ENCODE results near the gene RNF41.
"Not testable (repeated sequence)": the region's sequence is repeated elsewhere in the genome, so short reads cannot be mapped to it uniquely, and the experiment has no call there.

RNF41 gene

GRCh38 chr12:56206452-56207166, 15.1 kb downstream of the RNF41 start:
- DNase-seq, result peak; percentile 38

GRCh38 chr12:56205445-56205844, 16.3 kb downstream of the RNF41 start:
- DNase-seq, result no peak

- DNase-seq, result no peak
Observed at GRCh38 chr12:56204275-56204674, 17.4 kb downstream of the RNF41 start.

DNA sequence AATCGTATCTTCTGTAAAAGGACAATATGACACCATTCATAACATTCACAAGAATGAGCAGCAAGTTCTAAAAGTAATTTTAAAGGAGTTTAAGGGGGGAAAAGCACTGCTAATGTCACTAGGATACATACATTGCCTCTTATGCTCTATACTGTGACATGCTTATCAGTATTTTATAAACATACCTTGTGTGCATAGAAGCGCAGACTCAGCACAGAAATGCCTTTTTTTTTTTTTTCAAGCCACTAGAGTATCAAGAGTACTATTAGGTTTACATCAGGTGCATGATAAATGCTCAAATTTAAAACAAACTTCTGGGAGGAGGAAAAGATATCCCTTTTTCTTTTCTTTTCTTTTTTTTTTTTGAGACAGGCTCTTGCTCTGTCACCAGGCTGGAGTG, 18.9 kb downstream of the RNF41 start:
- DNase-seq, result no peak

DNA sequence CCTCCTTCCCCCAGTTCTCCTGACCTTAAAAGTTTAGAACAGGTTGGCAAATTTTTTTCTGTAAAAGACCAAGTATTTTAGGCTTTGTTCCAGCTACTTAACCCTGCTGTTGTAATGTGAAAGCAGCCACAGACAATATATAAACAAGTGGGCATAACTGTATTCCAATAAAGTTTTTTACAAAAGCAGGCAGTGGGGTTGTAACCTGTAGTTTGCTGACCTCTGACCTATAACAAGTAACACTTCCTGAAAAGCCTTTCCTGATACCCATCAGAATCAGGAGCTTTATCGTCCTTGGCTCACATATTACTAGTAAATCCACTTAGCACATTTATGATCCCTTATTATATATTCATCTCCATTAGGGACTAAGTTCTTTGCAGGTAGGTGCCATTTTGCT, 19.4 kb downstream of the RNF41 start:
- no peak for DNase-seq

GRCh38 chr12:56198836-56199235, 22.9 kb downstream of the RNF41 start:
- DNase-seq, result no peak

DNA sequence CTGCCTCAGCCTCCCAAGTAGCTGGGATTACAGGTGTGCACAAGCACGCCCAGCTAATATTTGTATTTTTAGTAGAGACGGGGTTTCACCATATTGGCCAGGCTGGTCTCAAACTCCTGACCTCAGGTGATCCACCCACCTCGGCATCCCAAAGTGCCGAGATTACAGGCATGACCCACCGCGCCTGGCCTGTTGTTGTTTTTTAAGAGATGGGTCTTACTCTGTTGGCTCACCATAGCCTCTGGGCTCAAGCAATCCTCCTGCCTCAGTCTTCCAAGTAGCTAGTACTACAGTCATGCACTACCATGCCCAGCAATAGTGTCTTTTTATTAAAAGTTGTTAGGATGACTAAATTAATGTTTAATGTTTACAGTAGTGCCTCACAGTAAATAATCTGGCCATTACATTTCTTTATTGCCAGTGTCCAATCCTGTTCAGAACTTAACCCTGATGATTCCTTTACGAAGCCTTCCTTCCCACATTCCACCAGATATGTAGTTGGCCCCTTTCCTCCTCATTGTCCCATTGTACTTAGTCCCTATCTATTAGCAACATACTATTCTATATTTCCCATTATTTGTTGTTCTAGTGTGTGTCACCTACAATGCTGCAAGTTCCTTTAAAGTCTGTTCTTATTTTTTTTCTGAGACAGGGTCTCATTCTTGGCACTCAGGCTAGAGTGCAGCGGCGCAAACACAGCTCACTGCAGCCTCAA, 23.6 kb downstream of the RNF41 start:
- no peak for DNase-seq

- not testable (repeated sequence) for DNase-seq
Observed at GRCh38 chr12:56196818-56197550, 24.7 kb downstream of the RNF41 start.

DNA sequence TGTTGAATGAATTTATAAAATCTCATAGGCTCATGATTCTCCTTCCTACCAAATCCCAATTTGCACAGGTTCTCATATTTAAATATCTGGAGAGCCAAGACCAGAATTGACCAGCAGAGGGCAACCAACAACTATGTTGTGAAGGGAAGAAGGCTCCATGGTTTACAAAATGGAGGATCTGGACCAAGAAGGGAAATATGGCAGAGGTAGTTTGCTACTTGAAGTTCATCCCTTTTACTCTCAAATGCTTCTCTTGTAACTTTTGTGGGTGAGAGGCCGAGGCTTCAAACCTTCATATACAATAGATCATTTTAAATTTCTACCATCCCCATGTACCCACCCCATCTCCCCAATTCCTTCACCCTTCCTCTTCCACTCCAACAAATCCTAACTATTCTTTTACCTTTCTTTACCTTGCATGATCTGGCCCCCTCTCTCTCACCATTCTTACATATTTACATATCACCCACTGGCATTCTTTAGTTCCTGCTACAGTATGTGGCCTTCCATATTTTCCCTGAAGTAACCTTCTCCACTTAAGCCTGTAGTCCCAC, 28.6 kb downstream of the RNF41 start:
- DNase-seq, result peak; percentile 69

- DNase-seq, result no peak
Observed at GRCh38 chr12:56192582-56192981, 29.1 kb downstream of the RNF41 start.

DNA sequence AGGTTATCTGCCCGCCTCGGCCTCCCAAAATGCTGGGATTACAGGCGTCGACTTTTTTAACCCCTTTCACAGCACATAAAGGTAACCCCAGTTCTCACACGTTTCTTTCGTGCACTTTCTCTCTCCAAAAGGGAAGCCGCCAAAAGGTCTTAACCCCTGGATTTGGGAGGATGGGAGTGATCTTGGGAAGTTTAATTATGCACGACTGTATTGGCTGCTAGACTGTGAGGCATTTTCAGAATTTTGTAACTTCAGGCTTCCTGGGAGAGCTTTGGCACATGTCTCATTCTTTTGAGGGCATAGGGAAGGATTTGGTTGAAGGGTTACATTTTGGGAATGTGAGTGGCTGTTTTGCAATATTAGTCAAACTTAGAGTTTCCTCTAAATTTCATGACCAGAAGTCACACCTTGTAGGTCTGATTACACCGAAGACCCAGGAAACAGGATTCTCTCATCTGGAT, 31.0 kb downstream of the RNF41 start:
- no peak for DNase-seq

DNA sequence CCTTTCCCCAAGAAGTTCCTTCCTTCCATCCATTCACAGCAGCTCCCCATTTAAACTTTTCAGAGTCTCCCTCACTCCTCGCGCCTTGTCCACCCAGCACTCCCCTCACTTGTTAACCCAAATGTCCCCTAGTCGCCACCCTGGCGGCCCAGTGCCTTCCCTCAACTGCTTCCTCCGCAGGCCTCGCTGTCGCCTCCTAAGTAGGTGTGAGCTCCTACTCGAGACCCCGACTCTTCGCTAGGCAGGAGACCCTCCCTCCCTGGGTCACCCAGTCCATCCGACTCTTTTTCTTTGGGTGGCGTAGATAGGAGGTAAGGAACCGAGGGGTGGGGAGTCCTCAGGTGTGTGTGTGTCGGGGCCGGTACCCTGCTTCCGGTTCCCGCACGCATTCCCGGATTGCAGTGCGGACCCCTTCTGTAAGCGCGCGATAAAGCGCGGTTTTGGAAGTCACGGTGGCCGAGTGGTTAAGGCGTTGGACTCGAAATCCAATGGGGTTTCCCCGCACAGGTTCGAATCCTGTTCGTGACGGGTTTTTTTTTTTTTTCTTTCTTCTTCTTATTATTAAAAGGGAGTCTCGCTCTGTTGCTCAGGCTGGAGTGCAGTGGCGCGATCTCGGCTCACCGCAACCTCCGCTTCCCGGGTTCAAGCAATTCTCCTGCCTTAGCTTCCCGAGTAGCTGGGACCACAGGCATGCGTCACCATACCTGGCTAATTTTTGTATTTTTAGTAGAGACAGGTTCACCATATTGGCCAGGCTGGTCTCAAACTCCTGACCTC, 31.6 kb downstream of the RNF41 start:
- DNase-seq, result peak; percentile 66

DNA sequence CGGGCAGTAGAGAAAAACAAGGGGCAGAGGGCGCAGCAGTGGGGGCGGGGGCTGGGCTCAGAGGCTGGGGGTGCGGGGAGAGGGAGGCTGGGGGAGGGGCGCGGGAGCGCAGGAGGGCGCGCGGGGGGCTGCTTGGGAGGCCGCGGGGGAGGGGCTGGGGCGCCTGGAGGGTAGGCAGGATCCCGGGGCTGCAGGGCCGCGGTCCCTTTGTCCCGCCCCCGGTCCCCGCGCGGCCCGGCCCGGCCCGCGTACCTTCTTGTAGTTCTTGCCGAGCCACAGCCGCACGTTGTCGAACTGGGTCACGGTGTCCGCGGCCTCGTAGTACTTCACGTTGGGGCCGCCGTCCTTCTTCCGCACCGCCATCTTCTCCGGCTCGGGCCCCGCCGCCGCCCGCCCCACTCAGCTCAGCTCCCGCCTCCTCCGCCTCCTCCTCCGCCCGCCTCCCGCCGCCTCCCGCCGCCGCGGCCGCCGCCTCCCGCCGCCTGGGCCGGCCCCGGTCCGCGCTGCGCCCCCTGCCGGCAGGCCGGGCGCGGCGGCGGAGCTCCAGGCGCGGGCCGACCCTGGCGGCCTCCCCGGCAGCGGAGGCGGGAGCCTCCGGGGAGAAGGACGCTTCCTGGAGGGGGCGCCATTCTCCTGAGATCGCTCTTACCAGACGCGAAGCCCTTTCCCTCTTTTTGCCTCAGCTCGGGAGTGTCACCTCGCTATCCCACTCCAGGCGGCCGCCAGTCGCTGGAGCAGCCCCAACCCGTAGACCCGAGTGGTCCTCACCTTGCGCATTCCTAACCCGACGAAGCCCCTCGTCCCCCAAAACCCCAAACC, 32.4 kb downstream of the RNF41 start, which contains the start of gene SMARCC2:
Gene SMARCC2 (minus strand): TSS at position 385 of the 819 bp plus-strand sequence. CDS start 22 bp downstream, at position 363.
- DNase-seq, result peak; percentile 79

DNA sequence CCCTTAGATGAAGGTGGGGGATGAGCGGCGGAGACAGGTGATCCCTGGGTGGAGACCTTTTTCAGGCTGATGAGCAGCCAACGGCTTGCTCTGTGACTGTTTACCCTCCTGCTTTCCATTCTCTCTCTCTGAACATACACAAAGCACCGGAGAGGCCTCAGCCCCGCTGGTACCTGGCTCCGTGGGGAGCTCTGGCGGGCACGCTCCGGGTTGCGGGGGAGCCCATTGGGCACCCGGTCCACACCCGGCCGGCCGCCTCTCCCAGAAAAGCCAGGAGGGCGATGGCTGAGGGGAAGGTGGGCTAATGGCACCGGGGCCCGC, 33.0 kb downstream of the RNF41 start:
- DNase-seq, result no peak

DNA sequence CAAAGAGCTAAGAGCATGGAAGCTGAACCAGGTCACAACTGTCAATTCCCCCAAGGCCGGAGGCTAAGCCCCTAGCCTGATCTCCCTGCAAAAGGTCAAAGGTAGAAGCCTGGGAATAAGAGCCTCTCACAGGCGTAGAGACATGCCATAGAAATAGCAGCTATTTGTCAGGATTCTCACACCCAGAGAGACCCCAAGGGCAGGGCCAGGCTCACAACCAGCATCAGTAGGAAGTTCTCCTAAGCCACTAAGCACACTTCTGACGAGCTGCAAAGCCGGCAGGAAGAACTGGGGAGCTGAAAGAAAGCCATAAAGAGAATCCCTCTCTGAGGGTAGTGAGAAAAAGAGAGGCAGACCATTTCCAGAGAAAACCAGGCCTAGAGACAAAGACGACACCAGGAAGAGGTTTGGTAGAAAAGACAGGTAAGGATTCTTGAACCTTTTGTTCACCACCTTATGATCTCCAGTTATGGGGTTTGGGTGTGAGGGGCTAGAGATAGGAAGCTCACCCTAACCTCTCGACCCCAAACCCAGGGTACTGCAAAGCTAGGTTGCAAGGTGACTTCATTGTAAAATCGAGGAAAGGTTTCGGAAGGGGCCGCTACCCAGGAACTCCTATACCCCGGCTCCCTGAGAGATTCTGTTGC, 33.5 kb downstream of the RNF41 start:
- no peak for DNase-seq

- no peak for DNase-seq
Observed at GRCh38 chr12:56186957-56187356, 34.8 kb downstream of the RNF41 start.

GRCh38 chr12:56178347-56178746, 43.4 kb downstream of the RNF41 start:
- DNase-seq, result no peak

- DNase-seq, result no peak
Observed at GRCh38 chr12:56172839-56173238, 48.9 kb downstream of the RNF41 start.

GRCh38 chr12:56169229-56169759, 52.4 kb downstream of the RNF41 start:
- no peak for DNase-seq

DNA sequence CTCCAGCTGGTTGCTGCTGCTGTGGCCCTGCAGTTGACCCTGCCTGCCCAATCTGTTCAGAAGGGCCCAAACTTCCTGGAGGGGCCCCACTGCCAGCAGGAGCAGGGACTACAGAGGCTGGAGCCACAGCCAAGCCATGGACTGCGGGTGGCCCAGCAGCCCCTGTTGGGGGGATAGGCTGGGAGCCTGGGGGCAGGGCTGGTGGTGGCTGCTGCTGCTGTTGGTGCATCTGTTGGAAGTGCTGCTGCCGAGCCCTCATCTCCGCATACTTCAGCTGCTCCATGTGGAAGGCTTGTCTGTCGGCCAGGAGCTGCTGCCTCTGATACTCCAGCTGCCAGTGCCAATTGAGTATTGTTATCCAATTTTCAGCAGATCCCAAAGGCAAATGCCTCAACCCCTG, 56.4 kb downstream of the RNF41 start:
- DNase-seq, result no peak

GRCh38 chr12:56164345-56164729, 57.4 kb downstream of the RNF41 start:
- DNase-seq, result no peak

All from activated CD4-positive, alpha-beta T cell treated with anti-CD3 and anti-CD28 coated beads, Interleukin-2, amount 50 U/mL, for 1 hour (primary cell).